WTC11 (cell line): ENCODE data around the gene NLN.

ENCODE experiments used
- AFF4 ChIP-seq: sonication (generic); formaldehyde crosslinking; IDR thresholded peaks from 2 replicates; pipeline ENCODE4 v1.8.1; 2023; ENCODE audit warnings: mild to moderate bottlenecking, missing genetic modification reagents, borderline replicate concordance
- CBFB ChIP-seq: sonication (generic); formaldehyde crosslinking; IDR thresholded peaks from 2 replicates; pipeline ENCODE4 v1.8.1; 2022; ENCODE audit warnings: mild to moderate bottlenecking, low read depth, missing genetic modification reagents
- CTCF ChIP-seq: fragments of 200-600 bp; IDR thresholded peaks from 2 replicates; pipeline ENCODE4 v1.8.0; 2022; ENCODE audit warnings: antibody characterized with exemption
- E2F4 ChIP-seq: sonication (generic); formaldehyde crosslinking; IDR thresholded peaks from 2 replicates; pipeline ENCODE4 v1.8.1; 2022; ENCODE audit warnings: low read depth, mild to moderate bottlenecking, moderate library complexity, missing genetic modification reagents, borderline replicate concordance
- JUN ChIP-seq: sonication (generic); formaldehyde crosslinking; IDR thresholded peaks from 2 replicates; pipeline ENCODE4 v1.8.0; 2023; ENCODE audit warnings: mild to moderate bottlenecking, missing genetic modification reagents
- NFE2L1 ChIP-seq: sonication (generic); formaldehyde crosslinking; IDR thresholded peaks from 2 replicates; pipeline ENCODE4 v1.8.1; 2023; ENCODE audit warnings: missing genetic modification reagents
- STAT6 ChIP-seq: sonication (generic); formaldehyde crosslinking; conservative IDR thresholded peaks from 2 replicates; pipeline ENCODE4 v1.8.1; 2023; ENCODE audit warnings: mild to moderate bottlenecking, low read depth, missing genetic modification reagents, moderate library complexity
- ZBTB43 ChIP-seq: sonication (generic); formaldehyde crosslinking; IDR thresholded peaks from 2 replicates; pipeline ENCODE4 v1.8.1; 2023; ENCODE audit warnings: mild to moderate bottlenecking, missing genetic modification reagents
- ZNF138 ChIP-seq: sonication (generic); formaldehyde crosslinking; conservative IDR thresholded peaks from 2 replicates; pipeline ENCODE4 v1.8.1; 2022; ENCODE audit warnings: mild to moderate bottlenecking, moderate library complexity, missing genetic modification reagents

- TF ChIP-seq CTCF (no peak), NFE2L1 (no peak), ZBTB43 (CRISPR knock-in tag) (no peak), AFF4 (CRISPR knock-in tag) (no peak), ZNF138 (CRISPR knock-in tag) (no peak), E2F4 (CRISPR knock-in tag) (no peak), CBFB (CRISPR knock-in tag) (no peak), STAT6 (CRISPR knock-in tag) (no peak), JUN (CRISPR knock-in tag) (no peak)
Observed at GRCh38 chr5:65682148-65682547, 39.9 kb upstream of the NLN start.
